IPS DF 19.7 (cell line): ENCODE results near the gene DPY19L1.
"Not testable (repeated sequence)": the region's sequence is repeated elsewhere in the genome, so short reads cannot be mapped to it uniquely, and the experiment has no call there.

Experiments used
- DNase-seq: peaks from one replicate; pipeline ENCODE4 v3.0.0-alpha.2; 2013; ENCODE audit warnings: low read depth, low spot score

The DPY19L1 gene

DNA sequence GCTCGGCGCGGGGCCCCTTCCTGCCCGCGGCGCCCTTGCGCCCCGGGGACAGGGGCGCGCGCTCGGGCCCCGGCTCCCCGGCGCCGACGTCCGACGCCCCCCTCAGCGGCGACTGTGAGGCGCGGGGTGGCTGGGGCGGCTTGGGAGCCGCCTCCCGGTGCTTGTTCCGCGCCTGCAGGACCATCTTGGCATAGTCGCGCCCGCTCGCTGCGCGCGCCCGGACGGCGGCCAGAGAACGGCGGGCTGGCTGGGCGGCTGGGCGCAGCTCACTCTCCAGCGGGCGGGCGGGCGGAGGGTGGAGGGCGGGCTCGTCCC, at the start of gene DPY19L1:
TSS of gene DPY19L1 (minus strand) at position 275 of the 315 bp plus-strand sequence. CDS start at position 184, 91 bp downstream.
- no peak for DNase-seq

DNA sequence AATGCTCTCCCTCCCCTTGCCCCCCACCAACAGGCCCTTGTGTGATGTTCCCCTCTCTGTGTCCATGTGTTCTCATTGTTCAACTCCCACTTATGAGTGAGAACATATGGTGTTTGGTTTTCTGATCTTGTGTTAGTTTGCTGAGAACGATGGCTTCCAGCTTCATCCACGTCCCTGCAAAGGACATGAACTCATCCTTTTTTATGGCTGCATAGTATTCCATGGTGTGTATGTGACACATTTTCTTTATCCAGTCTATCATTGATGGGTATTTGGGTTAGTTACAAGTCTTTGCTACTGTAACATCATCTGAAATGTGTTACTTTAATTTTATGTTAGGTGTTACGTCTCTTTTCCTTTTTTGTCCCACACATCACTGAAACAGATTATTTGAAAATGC, 42.2 kb upstream of the DPY19L1 start:
- DNase-seq: not testable (repeated sequence)

DNA sequence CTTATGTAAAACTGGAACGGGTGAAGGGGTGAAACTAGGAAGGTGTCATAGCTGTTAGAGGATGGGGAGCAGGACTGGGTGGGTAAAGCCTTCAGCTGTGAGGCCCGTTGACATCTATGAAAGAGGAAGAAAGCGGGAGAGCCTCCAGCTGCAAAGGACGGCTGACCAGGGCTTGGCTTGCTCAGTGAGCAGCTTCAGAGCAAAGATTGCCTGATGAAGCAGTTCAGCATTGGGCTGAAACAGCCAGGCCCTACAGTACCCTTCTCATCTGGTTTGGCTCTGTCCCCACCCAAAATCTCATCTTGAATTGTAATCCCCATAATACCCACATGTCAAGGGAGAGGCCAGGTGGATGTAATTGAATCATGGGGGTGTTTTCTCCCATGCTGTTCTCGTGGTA, 36.7 kb upstream of the DPY19L1 start:
- not testable (repeated sequence) for DNase-seq

DNA sequence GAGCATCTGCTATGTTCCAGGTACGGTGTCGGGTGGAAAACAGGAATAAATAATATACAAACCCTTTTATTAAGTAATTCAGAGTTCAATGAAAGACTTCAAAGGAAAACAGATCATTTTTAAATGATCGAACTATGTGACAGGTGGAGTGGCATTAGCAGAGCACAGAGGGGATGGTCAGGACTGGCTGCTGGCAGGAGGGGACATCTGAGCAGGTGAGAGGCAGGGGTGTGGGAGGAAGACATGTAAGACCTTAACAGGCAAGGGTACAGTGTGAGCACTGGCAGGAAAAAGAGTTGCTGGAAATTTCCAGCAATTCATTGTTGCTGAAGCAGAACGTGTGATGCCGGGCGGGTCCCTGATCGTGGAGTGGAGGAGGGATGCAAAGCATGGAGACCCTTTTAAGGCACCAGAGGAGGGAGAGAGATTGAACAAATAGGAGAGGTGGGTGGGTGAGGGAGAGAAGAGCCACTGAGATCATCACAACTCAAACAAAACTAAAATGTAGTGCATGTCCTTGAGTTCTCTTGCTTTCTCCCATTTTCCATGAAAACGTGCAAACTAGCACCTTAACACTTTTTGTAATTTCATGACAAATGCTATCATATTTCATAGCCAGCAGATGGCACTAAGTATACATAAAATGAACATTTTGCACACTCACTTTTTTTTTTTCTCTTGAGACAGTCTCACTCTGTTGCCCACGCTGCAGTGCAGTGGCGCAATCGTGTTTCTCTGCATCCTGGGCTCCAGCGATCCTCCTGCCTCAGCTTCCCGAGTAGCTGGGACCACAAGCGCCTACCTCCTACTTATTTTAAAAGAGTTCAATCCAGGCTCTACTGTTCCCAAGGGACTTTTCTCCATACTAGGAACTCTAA, 35.9 kb upstream of the DPY19L1 start:
- not testable (repeated sequence) for DNase-seq

DNA sequence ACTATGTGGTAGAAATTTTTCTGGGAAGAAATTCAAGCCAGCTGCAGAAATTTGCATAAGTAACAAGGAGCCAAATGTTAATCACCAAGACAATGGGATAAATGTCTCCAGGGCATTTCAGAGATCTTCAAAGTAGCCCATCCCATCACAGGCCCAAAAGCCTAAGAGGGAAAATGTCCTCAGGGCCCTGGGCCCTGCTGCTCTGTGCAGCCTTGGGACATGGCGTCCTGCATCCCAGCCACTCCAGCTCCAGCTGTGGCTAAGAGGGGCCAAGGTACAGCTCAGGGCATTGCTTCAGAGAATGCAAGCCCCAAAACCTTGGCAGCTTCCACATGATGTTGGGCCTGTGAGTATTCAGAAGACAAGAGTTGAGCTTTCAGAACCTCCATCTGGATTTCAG, 31.8 kb upstream of the DPY19L1 start:
- not testable (repeated sequence) for DNase-seq

DNA sequence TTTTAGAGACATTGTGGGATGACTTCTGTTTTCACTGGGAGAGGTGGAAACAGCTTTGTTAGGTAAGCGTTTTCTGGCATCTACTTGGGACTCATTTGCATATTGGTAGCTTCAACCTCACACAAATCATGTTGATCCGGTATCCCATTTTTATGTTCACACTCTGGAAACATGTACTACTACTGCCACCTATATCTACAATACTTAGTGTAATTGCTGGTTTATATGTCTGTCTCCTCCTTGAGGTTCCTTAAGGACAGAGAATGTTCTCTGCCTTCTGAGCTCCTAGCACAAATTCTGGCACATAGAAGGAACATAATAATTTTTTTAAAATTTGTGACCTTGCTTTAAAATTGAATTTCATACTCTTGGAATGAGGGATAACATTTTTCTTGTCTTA, 28.1 kb upstream of the DPY19L1 start:
- DNase-seq: not testable (repeated sequence)

DNA sequence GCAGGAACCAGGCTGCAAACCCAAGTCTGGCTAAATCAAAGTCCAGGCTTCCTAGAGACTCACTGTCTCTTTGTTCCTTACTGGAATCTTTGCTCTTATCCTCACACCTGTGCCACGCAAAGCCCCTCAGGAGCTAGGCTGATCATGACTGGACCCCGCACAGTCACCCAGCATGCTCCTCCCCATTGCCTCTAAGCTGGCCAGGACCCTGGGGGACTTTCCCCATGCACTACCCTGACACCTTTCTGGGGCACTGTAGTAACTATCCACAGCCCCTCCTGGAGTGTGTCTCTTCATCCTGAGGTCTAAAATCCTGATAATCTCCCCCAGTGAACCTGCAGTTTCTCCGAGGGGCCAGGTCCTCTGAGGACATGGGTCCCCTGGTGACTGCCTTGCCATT, 21.3 kb upstream of the DPY19L1 start:
- DNase-seq: not testable (repeated sequence)

DNA sequence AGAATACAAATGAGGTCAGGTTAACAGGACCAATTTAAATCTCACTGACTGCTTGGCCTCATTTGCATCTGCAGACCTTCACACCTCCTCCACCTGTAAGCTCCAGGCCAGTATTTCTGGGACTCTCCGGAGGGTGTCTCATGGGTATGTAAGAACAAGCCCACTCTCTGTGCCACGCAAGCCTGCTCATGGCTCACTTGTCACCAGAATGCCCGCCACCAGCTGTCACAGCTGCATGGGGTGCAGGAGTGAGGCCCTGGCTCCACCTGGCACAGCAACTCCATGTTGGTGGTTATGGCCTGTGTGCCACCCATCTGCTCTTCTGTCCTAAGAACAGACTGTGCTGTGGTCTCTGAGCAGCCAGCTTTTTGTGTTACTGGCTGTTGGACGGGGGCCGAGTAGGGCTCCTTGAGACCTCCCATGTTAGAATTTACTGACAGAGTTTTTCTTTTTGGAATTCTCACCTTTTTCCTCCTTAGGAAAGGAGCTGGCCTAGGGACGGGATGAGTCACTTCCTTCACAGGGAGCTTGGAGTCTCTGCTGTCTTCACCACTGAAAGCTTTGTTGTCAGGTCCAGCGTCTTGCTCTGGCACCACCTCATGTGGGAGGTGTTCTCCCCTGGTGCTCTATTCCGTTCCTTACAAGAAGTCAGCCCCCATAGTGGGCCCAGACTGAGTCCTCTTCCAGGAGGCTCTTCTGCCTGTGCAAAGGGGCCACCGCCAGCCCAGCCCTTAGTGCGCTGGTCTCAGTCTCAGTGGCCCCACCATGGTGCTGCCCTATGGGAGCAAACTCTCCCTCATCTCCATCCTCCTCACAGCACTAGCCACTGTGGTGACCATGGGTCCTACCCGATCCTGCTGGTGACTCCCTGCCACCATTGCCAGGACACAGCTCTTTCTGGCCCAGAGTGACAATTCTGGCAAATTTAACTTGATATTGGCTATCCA, 20.5 kb upstream of the DPY19L1 start:
- not testable (repeated sequence) for DNase-seq

DNA sequence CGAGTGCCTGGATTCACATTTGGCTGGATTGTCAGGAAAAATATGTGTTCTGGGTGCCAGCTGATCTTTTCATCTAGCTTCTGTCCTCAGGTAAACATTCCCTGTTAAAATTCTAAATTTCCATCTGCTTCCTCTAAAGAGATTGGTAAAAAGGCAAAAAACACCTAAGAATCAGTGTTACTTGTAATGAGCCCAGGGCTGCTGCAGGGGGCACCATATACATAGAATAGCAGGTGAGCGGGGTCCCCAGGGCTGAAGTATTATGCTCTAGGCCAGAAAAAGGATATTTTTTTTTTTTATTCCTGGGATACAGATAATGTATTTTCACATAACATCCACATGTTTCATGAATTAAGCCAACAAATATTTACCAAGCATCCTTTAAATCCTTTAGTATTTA, 18.4 kb upstream of the DPY19L1 start:
- not testable (repeated sequence) for DNase-seq

DNA sequence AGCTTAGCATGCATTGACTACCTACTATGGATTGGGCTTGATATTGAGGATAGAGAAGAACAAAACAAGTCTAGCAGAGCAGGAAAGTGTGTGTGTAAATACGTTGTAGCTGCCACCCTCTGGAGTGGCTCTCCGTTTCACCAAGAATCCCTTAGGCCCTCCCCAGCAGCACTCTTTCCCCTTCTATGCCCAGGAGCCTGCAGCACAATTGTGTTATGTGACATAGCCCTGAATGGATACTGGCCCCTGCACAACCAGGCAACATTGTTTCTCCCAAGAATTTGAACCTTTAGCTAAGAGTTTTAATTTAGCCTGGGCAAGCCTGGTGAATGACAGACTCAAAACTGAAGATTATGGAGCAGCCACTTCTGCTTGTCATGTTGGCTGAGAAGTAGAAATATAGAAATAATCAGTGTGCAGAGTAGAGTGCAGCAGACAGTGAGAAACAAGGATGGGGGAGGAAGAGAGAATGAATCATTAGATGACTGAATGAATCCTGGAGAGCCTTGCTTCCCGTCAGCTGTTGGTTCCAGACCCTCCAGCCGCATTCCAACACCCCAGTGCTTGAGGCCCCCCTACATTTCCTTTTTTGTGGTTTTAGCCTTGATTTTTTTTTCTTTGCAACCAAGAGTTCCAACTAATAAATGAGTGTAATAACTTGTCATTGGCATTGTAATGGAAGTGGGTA, 16.3 kb upstream of the DPY19L1 start:
- DNase-seq: not testable (repeated sequence)

DNA sequence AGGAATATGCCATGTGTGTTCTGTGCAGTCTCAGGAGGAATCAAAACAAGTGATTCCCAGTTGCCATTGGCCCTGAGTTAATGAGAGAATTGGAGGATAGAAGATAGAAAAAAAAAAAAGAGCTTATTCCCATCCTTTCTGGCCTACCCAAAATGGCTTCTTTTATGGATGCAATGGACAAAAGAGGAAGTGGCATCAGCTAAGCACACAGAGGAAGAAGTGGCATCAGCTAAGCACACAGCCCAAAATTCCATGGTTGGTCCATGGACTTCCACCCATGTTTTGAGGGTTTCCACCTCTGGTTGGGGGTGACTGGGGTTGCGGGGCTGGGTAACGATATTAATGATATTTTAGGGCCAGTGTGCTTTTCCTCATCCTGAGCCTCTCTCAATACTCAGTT, 11.1 kb upstream of the DPY19L1 start:
- DNase-seq: not testable (repeated sequence)

DNA sequence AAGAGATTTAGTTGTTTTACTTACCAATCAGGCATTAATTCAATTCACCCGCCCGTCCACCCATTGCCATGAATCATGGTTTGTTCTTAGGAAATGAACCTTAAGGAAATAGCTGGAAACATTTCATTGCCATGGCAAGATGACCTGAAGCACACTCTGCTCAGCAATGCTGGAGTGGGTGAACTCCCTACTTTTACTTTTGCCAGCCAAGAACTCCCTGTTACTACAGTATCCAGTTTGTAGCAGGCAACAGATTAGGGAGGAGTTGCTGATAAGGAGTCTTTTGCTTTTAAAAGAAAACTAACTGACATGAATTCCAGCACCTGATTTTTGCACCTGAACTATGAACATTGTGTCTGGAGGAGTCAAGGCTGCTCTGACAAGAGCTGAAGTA, 10.6 kb upstream of the DPY19L1 start:
- not testable (repeated sequence) for DNase-seq

DNA sequence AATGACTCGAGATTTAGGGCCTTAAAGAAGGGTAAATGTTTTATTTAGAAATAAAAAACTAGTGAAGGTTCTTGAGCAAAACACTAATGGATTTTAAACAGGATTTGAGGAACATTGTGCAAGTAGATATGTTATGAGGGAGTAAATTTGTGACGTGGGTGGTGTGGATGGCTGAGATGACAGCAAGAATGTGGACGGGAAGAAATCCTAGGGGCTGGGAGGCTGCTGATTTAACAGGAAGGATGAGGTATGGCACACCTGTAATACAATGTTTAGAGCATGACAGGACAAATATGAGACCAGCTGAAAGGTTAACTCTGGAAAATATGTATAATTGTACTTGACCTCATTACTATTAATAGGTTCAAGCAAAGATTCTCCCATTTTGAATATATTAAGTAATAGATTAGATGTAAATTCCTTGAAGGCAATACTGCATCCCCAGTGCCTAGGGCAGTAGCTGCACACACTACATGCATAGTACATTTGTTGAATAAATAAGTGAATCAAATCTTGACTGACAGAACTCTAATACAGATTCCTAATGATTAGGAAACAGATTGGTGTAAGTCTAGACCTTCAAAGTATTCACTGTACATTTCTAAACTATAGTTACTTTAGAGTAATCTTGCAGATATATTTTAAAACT, 10.1 kb upstream of the DPY19L1 start:
- DNase-seq: not testable (repeated sequence)

DNA sequence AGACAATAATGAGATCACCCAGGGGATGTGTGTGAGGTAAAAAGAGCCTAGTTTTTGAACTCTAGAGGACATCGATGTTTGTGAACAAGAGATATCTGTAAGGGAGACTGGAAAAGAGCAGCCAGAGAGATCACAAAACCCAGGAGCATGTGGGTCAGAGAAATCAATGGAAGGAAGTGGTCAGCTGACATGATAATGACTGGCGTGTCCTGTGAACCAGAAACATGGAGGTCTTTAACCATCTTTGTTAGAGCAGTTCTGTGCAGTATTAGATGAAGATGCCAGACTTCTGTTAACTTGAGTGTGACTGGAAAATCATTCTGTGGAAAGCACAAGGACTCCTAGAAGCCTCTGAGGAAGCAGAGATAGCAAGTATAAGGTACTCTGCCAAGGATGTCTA, 6.0 kb upstream of the DPY19L1 start:
- not testable (repeated sequence) for DNase-seq

DNA sequence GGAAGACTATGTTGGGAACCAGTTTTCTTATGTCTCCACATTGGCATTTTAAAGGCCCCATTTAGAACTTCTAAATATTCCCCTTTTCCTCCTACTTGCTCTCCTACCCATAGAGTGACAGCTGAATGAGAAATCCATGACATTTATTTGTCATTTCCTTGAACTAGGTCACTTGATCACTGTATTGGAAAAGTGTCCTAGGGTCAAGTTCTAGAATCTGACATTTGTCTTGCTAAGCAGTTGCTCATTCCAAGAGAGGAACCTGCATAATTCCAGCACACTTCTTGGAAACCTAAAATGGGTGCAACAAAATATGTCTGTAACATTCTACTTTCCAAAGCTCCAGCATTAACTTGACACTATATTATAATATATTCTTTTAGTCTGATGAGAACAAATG, 3.6 kb upstream of the DPY19L1 start:
- DNase-seq: no peak

DNA sequence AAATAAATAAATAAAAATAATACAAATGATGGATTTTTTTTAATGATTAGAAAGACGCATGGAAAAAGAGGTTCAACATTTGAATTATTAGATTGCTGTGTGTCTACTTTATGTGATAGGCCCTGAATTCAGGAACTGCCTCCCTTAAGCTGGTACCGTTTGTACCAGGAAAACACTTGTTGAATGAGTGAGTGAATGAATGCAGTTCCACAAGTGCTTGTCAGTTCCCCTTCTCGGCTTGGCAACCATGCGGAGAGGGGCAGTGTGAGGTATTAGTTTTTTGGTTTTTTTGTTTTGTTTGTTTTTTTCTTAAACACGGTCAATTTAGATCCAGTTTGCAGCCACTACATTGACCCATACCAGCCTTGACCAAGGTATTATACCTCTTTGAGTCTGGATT, 2.1 kb upstream of the DPY19L1 start:
- no peak for DNase-seq

DNA sequence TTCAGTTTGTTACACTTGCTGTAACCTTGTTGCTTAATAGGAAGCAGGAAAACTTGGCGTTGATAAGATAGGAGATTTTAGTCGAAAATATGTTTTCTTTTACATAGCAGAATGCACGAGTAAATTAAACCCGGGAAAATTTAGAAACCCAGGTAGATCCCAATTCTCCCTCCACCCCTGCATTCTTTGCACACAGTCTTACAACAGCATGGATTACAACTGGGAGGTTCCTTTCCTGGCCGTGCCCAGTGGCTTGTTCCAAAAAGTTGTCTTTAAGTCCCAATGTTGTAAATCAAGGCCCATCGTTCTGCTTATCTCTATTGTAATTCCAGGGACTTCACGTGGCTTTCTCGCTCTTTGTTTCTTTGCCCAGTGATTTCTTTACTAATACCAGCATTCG, 1.1 kb upstream of the DPY19L1 start:
- no peak for DNase-seq

DNA sequence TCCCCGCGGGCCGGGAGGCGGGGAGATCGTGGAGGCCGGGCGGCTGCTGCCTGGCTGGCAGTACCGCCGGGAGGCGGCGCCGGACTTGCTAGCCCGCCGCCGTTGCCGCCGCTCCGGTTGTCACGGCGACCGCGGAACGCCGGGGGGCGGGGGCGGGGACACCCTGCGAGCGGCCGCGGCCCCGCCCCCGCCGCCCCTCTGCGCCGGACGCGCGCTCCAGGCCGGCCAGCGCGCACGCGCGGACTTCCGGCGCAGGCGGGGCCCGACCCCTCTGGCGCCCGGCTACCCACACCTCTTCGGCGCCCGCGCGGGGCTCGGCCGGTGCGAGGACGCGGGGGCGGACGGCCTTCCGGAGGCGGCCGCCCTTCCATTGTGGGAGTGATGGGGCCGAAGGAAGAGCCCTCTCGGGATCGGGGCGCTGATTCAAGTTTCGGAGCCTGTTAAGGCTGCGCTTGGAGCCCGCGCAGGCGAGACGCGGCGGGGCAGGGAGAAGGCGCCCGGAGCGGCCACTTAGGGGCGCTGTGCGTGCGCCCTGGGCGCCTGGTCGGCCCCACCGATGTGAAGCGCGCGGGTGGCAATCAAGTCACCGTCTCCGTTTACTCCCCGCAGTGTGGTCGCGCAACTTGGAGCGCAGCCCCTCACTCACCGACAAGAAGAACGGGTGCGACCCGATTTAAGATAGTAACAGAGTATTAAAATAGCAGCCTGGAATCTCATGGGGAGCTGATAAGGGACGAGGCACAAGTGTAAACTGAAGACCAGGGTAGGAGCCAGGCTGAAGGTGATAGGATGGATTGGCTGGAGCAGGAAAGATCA, 449 bp upstream of the DPY19L1 start:
- no peak for DNase-seq

DNA sequence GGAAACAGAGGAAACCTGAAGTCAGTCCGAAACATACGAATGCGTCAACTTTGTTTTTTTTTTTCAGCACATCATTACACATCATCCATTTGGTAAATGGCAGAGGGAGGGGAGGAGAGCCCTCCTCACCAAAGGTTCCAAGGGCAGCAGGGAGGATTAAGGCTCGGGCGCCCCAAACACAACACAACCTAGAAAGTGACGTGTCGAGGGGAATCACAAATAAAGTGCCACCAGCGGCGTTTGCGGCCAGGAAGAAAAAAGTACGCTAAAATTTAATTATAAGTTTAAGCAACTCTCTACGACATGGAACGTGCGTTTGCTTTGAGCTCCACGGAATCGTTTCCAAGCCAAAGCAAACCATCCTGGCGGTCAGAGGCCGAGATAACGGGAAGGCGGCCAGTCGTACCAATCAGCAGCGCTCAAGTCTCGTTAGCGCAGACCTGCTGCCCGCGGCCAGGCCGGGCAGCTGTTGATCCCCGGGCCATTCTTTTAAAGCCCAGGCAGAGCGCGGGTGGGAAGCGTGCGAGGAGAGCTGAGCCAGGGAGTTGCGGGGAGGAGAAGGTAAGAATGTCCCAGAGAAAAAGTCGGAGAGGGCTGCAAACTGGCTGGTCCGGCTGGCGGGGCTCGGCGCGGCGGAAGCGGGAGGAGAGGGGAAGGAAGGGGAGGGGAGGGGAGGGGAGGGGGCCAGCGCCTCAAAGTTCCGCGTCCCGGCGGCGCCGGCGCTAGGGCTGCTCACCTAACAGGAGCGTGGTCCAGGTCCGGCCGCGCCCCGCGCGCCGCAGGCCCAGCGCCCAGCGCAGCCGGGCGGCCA, 719 bp downstream of the DPY19L1 start:
- no peak for DNase-seq

DNA sequence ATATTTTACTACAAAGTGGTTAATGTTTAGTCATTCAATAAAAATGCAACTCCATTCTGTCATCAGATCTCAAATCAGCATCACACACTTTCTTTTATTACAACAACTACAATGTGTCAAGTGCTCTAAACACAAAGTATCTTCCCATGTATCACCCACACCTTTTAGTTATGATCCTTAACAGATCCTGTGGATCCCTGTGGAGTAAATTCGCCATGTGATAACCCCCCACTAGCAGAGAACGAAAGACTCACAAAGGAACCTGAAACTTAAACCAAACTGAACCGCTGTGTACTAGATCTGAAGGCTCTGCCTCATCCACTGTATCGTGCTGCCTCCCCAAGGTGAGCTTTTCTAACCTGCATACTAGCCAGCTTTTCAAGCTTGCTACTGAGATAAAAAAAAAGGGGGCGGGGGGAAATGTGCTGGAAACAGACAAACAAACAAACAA, 1.7 kb downstream of the DPY19L1 start:
- DNase-seq: no peak
